ENCODE measurements around the gene CERS4.
"Not testable (repeated sequence)": the region's sequence is repeated elsewhere in the genome, so short reads cannot be mapped to it uniquely, and the experiment has no call there.

The CERS4 gene

GRCh38 chr19:8208922-8209461 lies at the start of gene CERS4:
CERS4 (plus strand) TSS chr19:8209370; CDS start chr19:8251077, 41,707 bp downstream.
- DNase-seq, result peak; percentile 34 to 55

- DNase-seq, result no peak
Measured at GRCh38 chr19:8161135-8161646, 48.0 kb upstream of the CERS4 start.

GRCh38 chr19:8163759-8164158 lies 45.4 kb upstream of the CERS4 start:
- DNase-seq, result no peak

- no peak for DNase-seq
Measured at GRCh38 chr19:8167985-8168384, 41.2 kb upstream of the CERS4 start.

GRCh38 chr19:8168537-8168936 lies 40.6 kb upstream of the CERS4 start:
- no peak for DNase-seq

GRCh38 chr19:8174706-8175105 lies 34.5 kb upstream of the CERS4 start:
- DNase-seq, result no peak

- no peak for DNase-seq
Measured at GRCh38 chr19:8180018-8180417, 29.2 kb upstream of the CERS4 start.

- no peak for DNase-seq
Measured at GRCh38 chr19:8184274-8184673, 24.9 kb upstream of the CERS4 start.

- DNase-seq, result no peak
Measured at GRCh38 chr19:8185343-8186068, 23.7 kb upstream of the CERS4 start.

GRCh38 chr19:8192221-8192820 lies 16.8 kb upstream of the CERS4 start:
- DNase-seq, result no peak

- DNase-seq, result no peak
Measured at GRCh38 chr19:8194528-8195267, 14.5 kb upstream of the CERS4 start.

- DNase-seq, result no peak
Measured at GRCh38 chr19:8196271-8196927, 12.8 kb upstream of the CERS4 start.

GRCh38 chr19:8203288-8204120 lies 5.7 kb upstream of the CERS4 start:
- DNase-seq, result not testable (repeated sequence)

GRCh38 chr19:8204961-8205360 lies 4.2 kb upstream of the CERS4 start:
- DNase-seq, result no peak

GRCh38 chr19:8206147-8207087 lies 2.8 kb upstream of the CERS4 start:
- no peak for DNase-seq

GRCh38 chr19:8207326-8207725 lies 1.8 kb upstream of the CERS4 start:
- not testable (repeated sequence) for DNase-seq

GRCh38 chr19:8208119-8208921 lies 850 bp upstream of the CERS4 start:
- DNase-seq, result no peak

- DNase-seq, result no peak
Measured at GRCh38 chr19:8209462-8210378, 550 bp downstream of the CERS4 start.

Data from NCI-H1930 (cell line).